Measurements from ENCODE around the gene ATP23. TPM values are rescaled to one million over a fixed set of nuclear protein-coding genes. Genes with fewer than 3 reads are reported as not detected.
A peak's percentile ranks its signal among the peaks of the same experiment; 100 is the strongest.

Gene ATP23
- polyA plus RNA-seq (ENCODE audit: insufficient read length), result 11.0 TPM
- long read RNA-seq, donor 1, partial matches to known transcripts, result 0 of 4 reads
- long read RNA-seq, donor 1, other reads (novel, unspliced or antisense), result 0 of 4 reads
- long read RNA-seq, donor 2, partial matches to known transcripts, result 11 of 44 reads
- long read RNA-seq, donor 2, other reads (novel, unspliced or antisense), result 29 of 44 reads
- long read RNA-seq, donor 3, partial matches to known transcripts, result 0 of 1 reads
- long read RNA-seq, donor 3, other reads (novel, unspliced or antisense), result 0 of 1 reads
- long read RNA-seq, donor 4, result 0 reads
- long read RNA-seq, donor 5, transcript ATP23-201 (6 exons, 1,245 nt), result major isoform, 5 of 86 reads
- long read RNA-seq, donor 5, partial matches to known transcripts, result 0 of 86 reads
- long read RNA-seq, donor 5, other reads (novel, unspliced or antisense), result 79 of 86 reads
- long read RNA-seq, donor 6, partial matches to known transcripts, result 0 of 2 reads
- long read RNA-seq, donor 6, other reads (novel, unspliced or antisense), result 0 of 2 reads
- long read RNA-seq, donor 7, transcript ATP23-201 (6 exons, 1,245 nt), result major isoform, 6 of 6 reads
- long read RNA-seq, donor 7, partial matches to known transcripts, result 0 of 6 reads
- long read RNA-seq, donor 7, other reads (novel, unspliced or antisense), result 0 of 6 reads
- long read RNA-seq, donor 8, partial matches to known transcripts, result 0 of 1 reads
- long read RNA-seq, donor 8, other reads (novel, unspliced or antisense), result 0 of 1 reads

GRCh38 chr12:57941165-57941894 is at the start of gene ATP23:
Gene ATP23, plus strand, starts transcription at chr12:57941567. Its CDS starts 135 bp downstream, at chr12:57941702.
- DNase-seq, result peak; percentile 85

GRCh38 chr12:57892232-57892972 is 49.0 kb upstream of the ATP23 start:
- no peak for DNase-seq

- peak; percentile 93 for DNase-seq
Observed at GRCh38 chr12:57893431-57894353, 47.7 kb upstream of the ATP23 start.

DNA sequence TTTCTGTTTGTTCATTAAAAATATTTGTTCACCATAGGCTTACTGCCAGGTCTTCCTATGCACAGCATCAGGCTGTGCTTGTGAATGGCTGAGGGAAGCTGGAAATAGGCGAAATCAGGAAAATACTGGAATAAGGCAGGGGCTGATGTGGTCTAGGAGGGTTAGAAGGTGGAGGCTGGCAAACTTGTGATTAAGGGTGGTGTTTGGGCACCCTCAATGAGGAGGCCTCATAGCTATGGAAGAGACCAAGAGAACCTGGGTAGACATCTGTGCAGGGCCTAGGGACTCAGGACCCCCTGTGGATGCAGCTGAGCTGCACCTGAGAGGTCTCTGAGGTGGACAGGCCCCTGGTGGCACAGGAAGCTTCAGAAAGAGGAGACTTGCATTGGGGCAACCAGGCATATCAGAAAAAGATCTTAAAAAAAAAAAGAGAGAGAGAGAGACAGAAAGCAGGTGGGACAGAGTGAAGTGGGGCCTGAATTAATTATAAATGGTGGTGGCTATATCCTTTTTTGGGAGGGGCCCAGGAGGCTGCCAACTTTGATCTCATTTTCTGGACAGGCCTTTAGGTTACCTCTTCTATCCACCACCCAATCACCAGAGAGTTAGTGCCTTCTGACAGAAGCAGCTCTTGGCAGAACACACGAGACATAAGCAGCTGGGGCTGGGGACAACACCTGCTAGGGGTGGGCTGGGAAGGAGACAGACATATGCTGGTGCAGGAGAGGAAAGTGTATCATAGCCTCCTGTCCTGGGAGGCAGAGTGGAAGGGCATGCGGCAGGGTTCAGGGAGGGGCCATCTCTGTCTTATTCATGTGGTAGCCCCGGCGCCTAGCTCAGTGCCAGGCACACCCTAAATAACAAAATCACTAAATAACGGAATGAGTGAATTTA is 46.7 kb upstream of the ATP23 start:
- DNase-seq, result no peak

DNA sequence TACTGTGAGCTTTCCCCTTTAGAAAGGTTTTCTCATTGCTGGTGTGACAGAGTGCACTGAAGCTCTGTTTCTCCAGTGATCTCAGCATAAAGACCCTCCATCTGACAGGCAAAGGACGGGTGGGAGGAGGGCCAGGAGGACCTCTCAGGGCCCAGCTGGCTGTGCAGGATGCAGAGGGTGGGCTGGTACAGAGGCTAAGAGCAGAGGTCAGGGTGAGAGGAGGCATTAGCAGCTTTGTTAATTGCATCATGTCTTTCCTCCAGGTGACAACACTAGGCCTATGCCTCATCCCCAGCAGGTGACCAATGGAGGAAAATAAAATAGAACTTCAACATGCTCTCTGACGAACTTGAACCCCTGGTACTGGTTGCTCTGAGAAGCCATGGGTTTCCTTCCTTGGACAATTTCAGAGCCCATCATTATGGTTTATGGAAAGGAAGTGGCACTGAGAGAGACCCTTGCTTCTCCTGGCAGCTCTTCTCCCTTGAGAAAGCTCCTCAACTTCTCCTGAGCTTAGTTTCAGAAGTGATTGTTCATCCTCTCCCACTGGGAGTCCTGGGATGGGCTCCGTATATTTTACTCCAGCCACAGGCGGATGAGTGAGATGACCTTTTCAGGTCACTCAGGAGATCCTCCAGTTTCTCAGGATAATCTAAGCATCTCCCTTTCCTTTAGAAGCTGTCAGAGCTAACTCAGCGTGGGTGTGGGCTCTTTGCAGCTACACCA is 45.8 kb upstream of the ATP23 start:
- DNase-seq, result no peak

- DNase-seq, result peak; percentile 42
Observed at GRCh38 chr12:57896115-57896433, 45.3 kb upstream of the ATP23 start.

DNA sequence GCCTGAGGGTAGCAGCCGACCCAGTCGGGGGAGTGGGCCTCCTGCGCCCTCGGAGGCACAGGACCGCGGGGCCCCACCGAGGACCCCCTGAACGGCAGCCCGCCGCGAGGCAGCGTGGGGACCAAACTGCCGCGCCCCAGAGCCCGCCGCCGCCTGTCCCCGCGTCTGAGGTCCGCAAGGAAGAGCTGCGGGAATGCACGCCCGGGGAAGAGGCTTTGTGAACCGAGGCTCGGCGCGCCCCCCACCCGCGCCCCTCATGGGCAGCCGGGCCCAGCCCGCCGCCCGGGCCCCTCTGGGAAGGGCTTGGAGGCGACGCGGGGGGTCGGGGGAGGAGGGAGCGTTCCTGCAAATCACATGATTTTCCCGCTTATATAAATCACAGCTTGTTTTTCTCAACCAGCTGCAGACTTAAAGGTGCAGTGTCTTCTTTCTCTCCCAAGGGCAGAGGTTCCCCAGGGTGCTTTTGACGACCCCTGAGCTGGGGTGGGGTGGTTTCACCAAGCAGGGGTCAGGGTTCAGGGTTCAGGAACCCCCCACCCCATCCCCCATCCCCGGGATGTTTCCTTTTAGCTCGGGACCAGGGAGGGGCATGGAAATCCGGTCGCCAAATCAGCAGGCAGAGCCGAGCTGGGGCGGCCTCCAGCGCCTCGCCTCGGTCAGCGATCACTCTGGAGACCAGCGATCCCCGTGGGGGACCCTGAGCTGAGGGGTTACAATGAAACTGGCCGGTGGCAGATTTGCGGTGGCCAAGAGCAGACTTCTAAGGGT is 44.7 kb upstream of the ATP23 start:
- DNase-seq, result peak; percentile 86

DNA sequence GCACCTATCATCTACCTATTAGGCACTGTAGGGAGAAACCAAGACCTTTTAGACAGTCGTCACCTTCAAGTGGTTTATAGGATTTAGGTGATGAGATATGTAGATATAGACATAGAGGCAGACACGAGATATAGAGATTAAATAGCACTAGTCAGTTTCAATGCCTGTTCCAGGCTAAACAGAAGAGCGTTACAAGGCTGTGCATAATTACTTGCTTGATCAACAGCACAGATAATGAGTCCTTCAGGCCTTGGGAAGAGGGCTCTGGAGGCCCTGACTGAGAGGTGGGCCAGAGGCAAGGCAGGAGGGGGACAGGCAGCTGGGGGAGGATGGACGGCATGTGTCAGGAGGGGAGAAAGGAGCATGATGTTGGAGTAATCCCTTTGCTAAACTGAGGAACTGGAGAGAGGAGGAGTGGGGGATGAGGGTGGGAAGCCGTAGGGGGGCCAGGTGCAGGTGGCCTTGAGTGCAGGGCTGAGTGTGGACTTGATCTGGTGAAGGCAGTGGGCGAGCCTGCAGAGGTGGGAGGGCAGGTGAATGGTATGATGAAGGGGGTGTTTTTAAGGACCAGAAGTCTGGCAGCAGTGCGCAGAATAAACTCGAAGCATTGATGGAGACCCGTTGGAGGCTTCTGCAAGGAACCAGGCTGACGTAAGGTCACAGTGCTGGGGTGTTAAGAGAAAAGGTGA is 43.9 kb upstream of the ATP23 start:
- DNase-seq, result no peak

DNA sequence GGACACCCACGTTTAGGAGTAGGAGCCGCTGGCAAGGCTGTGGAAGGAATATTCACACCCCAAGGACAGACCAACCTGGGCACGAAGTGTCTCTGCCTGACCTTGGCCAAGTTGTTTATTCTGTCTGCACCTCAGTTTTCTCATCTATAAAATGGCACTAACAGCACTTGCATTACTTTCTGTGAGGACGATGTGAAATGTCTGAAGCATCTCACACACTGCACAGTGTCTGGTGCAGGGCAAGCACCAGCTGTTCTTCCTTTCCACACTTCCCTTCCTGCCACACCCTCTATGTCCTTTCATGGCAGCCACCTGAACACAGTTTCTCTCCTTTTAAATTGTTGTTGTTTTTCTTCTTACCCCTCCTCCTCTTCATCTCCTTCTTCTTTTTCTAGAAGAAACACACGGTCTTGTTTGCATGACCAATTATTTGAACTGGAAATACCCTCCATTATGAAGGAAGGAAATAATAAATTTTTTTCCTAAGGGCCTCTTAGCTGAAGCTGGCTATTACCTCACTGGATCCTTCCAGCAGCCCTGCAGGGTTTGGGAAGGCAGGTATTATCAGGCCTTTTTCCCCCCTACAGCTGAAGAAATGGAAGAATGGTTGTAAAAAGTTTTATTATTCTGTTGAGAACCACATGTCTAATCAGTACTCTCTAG is 42.9 kb upstream of the ATP23 start:
- DNase-seq, result no peak

- DNase-seq, result no peak
Observed at GRCh38 chr12:57899010-57899662, 42.2 kb upstream of the ATP23 start.

DNA sequence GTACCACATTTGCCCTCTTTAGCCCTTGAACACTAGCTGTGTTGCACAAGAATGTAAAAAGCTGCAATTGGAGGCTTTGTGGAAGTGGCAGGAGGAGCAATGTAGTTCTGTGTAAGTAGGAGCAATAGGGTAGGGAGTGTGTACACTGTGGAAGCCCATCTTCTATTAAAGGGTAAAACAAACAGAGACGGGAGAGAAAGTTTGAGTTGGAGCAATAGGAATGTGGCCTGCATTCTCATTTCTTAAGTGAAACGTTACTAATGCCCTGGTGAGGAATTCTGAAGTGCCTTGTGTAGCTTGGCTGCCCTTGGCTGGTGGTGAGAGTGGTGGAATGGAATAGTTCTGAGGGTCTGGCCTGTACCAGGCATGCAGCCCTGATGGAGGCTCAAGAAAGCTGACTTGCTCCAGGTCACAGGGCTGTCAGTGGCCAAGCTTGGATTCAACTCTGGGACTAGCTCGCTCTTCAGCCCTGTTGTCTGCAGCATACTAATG is 38.8 kb upstream of the ATP23 start:
- DNase-seq, result no peak

DNA sequence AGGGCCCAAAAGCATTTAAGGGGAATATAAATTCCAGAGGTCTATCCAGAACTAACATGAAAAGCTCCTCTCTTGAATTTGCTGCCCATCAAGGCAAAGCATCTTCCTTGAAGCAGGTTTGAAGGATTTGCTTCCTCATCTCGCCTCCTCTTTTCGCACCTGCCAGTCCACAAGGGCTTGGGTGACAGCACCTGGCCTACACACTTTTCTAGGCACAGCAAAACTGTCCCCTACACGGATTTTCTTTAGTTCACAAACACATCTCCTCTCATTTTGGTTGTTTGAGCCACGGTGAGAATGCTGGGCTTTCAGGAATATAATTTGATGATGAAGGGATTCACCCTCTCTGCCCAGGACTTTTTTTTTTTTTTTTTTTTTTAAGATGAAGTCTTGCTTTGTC is 36.9 kb upstream of the ATP23 start:
- no peak for DNase-seq

GRCh38 chr12:57904848-57905811 is 36.2 kb upstream of the ATP23 start:
- peak; percentile 89 for DNase-seq

GRCh38 chr12:57905812-57906475 is 35.4 kb upstream of the ATP23 start:
- DNase-seq, result no peak

DNA sequence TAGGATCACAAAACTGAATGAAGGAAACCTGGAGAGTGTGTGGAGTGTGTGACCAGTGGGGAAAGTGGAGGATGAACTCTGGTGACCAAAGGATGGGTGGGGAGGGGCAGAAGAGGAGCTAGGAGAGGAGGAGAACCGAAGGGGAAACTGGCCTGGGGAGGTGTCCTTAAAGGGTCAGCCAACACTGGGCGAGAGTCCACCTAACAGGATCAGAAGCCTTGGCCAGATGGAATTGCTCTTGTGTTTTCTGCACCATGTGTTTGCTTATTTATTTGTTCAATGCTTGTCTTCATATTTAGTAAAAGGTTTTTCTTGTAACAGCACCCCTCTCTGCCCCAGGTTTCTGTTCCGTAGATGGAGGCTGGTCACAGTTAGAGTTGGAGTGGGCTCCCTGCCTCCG is 34.5 kb upstream of the ATP23 start:
- no peak for DNase-seq
